Gastroesophageal sphincter (tissue), 3 donors: ENCODE measurements around the gene METTL17.

Source experiments
- EP300 ChIP-seq: sonication (generic); formaldehyde crosslinking; IDR thresholded peaks from one replicate; pipeline ENCODE4 v1.6.1; 2017; ENCODE audit warnings: antibody characterized with exemption, mild to moderate bottlenecking
- POLR2A ChIP-seq, 2 donors: fragments of 450-650 bp; IDR thresholded peaks; one replicate each; pipeline ENCODE4 v1.6.1; 2017; ENCODE audit warnings: antibody characterized with exemption in 2 of 2, mild to moderate bottlenecking in 2 of 2, moderate library complexity in 1 of 2
- POLR2AphosphoS5 ChIP-seq: sonication (generic); formaldehyde crosslinking; IDR thresholded peaks from one replicate; pipeline ENCODE4 v1.6.1; 2017; ENCODE audit warnings: antibody characterized with exemption
- TF ChIP-seq, protein P1 (sequence below), 4 experiments: fragments of 200-600 bp in 2 of 4; fragments of 450-650 bp in 2 of 4; sonication (generic) in 1 of 4; IDR thresholded peaks; one replicate each; pipeline ENCODE4 v1.5.1; 2017 to 2019; ENCODE audit warnings: antibody characterized with exemption in 4 of 4, mild to moderate bottlenecking in 2 of 4, moderate library complexity in 2 of 4

DNA sequence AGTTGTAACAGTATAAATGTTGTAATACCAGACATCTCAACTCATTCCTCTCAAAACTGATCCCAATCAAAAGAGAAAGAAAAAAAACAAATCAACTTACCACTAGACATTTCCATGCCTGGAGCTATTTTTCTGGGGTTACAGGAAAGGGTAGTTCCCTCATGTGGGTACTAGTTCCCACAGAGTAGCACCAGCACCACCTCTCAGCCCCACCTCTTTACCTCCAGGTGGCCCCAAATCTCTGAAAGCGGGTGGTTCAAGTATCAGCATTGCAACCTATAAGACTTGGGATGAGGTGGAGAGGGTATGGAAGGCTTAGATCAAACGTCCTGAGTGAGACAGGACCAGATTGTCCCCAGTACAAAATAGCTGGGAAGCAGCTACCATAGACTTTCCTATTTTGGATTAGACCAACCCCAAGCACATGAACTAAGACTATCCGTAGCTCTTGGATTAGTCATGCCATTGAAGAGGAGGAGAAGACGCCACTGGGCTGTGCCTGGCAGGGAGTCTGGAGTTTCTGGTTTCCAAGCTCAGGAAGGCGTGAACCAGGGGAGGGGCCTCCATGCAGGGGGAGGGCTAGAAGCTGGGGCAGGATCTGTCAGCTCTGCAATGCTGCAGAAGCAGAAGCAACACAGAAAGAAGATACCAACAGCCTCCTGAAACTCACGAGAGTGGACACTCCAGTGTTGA lies 9.0 kb downstream of the METTL17 start, which contains the start of gene SLC39A2:
- TF ChIP-seq, protein P1, sequence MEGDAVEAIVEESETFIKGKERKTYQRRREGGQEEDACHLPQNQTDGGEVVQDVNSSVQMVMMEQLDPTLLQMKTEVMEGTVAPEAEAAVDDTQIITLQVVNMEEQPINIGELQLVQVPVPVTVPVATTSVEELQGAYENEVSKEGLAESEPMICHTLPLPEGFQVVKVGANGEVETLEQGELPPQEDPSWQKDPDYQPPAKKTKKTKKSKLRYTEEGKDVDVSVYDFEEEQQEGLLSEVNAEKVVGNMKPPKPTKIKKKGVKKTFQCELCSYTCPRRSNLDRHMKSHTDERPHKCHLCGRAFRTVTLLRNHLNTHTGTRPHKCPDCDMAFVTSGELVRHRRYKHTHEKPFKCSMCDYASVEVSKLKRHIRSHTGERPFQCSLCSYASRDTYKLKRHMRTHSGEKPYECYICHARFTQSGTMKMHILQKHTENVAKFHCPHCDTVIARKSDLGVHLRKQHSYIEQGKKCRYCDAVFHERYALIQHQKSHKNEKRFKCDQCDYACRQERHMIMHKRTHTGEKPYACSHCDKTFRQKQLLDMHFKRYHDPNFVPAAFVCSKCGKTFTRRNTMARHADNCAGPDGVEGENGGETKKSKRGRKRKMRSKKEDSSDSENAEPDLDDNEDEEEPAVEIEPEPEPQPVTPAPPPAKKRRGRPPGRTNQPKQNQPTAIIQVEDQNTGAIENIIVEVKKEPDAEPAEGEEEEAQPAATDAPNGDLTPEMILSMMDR (IDR thresholded peaks at IDR 0.05), result no peak
- TF ChIP-seq POLR2A (IDR thresholded peaks at IDR 0.05), result no peak
- TF ChIP-seq POLR2AphosphoS5, result no peak
- no peak for TF ChIP-seq EP300
